GM12878 (cell line): Measurements from ENCODE around the gene POMP.

Source experiments
- BHLHE40 ChIP-seq, 2 experiments: fragments of 450-650 bp in 1 of 2; IDR thresholded peaks; 2 replicates each; pipeline ENCODE4 v1.6.1; 2011 to 2017; ENCODE audit warnings: low read depth in 2 of 2, borderline replicate concordance in 1 of 2, improper control_type of control experiment in 1 of 2, low read length in 1 of 2, mild to moderate bottlenecking in 1 of 2
- CTCF ChIP-seq, 3 experiments: IDR thresholded peaks in 2 of 3; conservative IDR thresholded peaks in 1 of 3; 2 replicates each; pipeline ENCODE4 v1.5.1; 2011; ENCODE audit warnings: low read depth in 3 of 3, low read length in 3 of 3, mild to moderate bottlenecking in 3 of 3, control low read depth in 2 of 3, moderate library complexity in 2 of 3, inconsistent platforms in 1 of 3, mixed read lengths in 1 of 3; ENCODE audit not compliant: control insufficient read depth in 2 of 3, insufficient read depth in 1 of 3; ENCODE audit errors: extremely low read depth in 1 of 3
- MEF2A ChIP-seq: IDR thresholded peaks from 2 replicates; pipeline ENCODE4 v1.6.1; 2011; ENCODE audit warnings: low read depth, mild to moderate bottlenecking, low read length, moderate library complexity; ENCODE audit not compliant: insufficient read depth
- NFXL1 ChIP-seq: fragments of 450-650 bp; IDR thresholded peaks from 2 replicates; pipeline ENCODE4 v1.6.1; 2017; ENCODE audit warnings: antibody characterized with exemption, mild to moderate bottlenecking, borderline replicate concordance
- PBX3 ChIP-seq: IDR thresholded peaks from 2 replicates; pipeline ENCODE4 v1.6.1; 2011; ENCODE audit warnings: mild to moderate bottlenecking, low read depth, low read length, moderate library complexity; ENCODE audit not compliant: insufficient replicate concordance
- PKNOX1 ChIP-seq: fragments of 450-650 bp; IDR thresholded peaks from 2 replicates; pipeline ENCODE4 v1.6.1; 2016; ENCODE audit warnings: mild to moderate bottlenecking
- POLR2A ChIP-seq: IDR thresholded peaks from 2 replicates; pipeline ENCODE4 v1.6.1; 2011; ENCODE audit warnings: low read depth, mild to moderate bottlenecking, low read length

- TF ChIP-seq POLR2A (no peak), PKNOX1 (no peak), CTCF (IDR thresholded peaks at IDR 0.05 in 2 of 3, conservative IDR thresholded peaks at IDR 0.05 in 1 of 3; ENCODE audit: control insufficient read depth in 2 of 3, extremely low read depth in 1 of 3, insufficient read depth in 1 of 3, low read depth in 3 of 3, low read length in 3 of 3) (no peak), NFXL1 (no peak), BHLHE40 (IDR thresholded peaks at IDR 0.05; ENCODE audit: borderline replicate concordance in 1 of 2, low read depth in 2 of 2, low read length in 1 of 2) (no peak), MEF2A (no peak), PBX3 (no peak)
These were observed 34.1 kb upstream of the POMP start for GRCh38 chr13:28624707-28625432.
